Erythroblast (primary cell): ENCODE measurements around the gene UBE2E2.

Source experiments
- GATA1 ChIP-seq: IDR thresholded peaks from 2 replicates; pipeline ENCODE4 v1.6.1; 2011; ENCODE audit warnings: low read depth, mild to moderate bottlenecking, control low read depth, low read length, moderate library complexity
- POLR2A ChIP-seq: IDR thresholded peaks from 2 replicates; pipeline ENCODE4 v1.6.1; 2011; ENCODE audit warnings: mild to moderate bottlenecking, low read length

DNA sequence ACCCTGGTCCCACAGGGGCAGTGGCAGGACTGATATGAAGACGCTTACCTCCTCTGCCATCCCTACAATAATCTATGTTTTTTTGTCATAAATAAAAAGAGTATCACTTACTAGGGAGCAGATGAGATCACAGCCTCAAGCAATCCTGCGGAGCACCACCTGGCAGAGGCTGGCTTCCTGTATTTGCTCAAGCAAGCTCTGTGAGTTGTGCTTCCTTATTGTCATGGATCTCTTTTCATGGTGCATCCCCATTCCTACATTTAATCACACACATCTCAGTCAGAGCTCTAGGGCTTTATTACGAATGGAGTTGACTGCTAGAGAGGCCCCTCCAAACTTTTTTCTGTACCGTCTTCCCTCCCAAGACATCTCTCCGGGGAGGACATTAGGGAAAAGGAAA, 186.0 kb downstream of the UBE2E2 start:
- TF ChIP-seq POLR2A (no peak), GATA1 (no peak)
